H1 (cell line): Measurements from ENCODE around the gene CCDC196. TPM values are rescaled to one million over a fixed set of nuclear protein-coding genes. Genes with fewer than 3 reads are reported as not detected.

Source experiments
- CTCF ChIA-PET: fragments of 300-600 bp; sonication (Branson Sonifier 250); formaldehyde crosslinking; loops from one replicate; lab custom pipeline; 2021; ENCODE audit not compliant: partially characterized antibody; lab: Charles Lee
- POLR2A ChIA-PET: fragments of 300-600 bp; sonication (Branson Sonifier 250); formaldehyde crosslinking; loops from one replicate; lab custom pipeline; 2021; ENCODE audit warnings: inconsistent platforms; ENCODE audit not compliant: partially characterized antibody; lab: Charles Lee
- DNase-seq, 2 experiments: peaks; one replicate each; pipeline versions ENCODE4 v3.0.0 to v3.0.0-alpha.2; 2010 to 2022; ENCODE audit warnings: low spot score in 2 of 2, low read depth in 1 of 2, mixed read lengths in 1 of 2
- FAIRE-seq: peaks from 2 replicates; lab custom pipeline; 2011; peaks lifted over from hg19 to GRCh38; lab: Jason Lieb, UNC
- H2AFZ ChIP-seq: 2 replicates; pipeline ENCODE4 v1.8.1; 2012; ENCODE audit warnings: low read length, inconsistent platforms
- H2AK5ac ChIP-seq: 2 replicates; pipeline ENCODE4 v1.6.1; 2013; ENCODE audit warnings: low read depth, low read length
- H2BK120ac ChIP-seq: replicated peaks from 2 replicates; pipeline ENCODE3; 2013; ENCODE audit warnings: low read depth, low read length, inconsistent platforms
- H2BK12ac ChIP-seq: 2 replicates; pipeline ENCODE4 v1.6.1; 2013; ENCODE audit warnings: low read depth, low read length
- H2BK15ac ChIP-seq: 2 replicates; pipeline ENCODE4 v1.6.1; 2013; ENCODE audit warnings: low read length
- H2BK20ac ChIP-seq: 2 replicates; pipeline ENCODE4 v1.6.1; 2013; ENCODE audit warnings: low read length
- H2BK5ac ChIP-seq: 2 replicates; pipeline ENCODE4 v1.6.1; 2013; ENCODE audit warnings: low read depth, low read length
- H3K14ac ChIP-seq: 2 replicates; pipeline ENCODE4 v1.6.1; 2013; ENCODE audit warnings: inconsistent platforms; ENCODE audit not compliant: insufficient read length
- H3K18ac ChIP-seq: 2 replicates; pipeline ENCODE4 v1.6.1; 2013; ENCODE audit warnings: low read length; ENCODE audit errors: extremely low read depth
- H3K23ac ChIP-seq: 2 replicates; pipeline ENCODE4 v1.6.1; 2013; ENCODE audit warnings: inconsistent platforms; ENCODE audit not compliant: insufficient read length
- H3K23me2 ChIP-seq: 2 replicates; pipeline ENCODE4 v1.6.1; 2013; ENCODE audit warnings: low read depth, low read length
- H3K27ac ChIP-seq: 2 replicates; pipeline ENCODE4 v1.6.1; 2011; ENCODE audit warnings: low read depth, low read length, inconsistent platforms
- H3K27me3 ChIP-seq, 4 experiments: replicated peaks in 1 of 4; 1 replicate in 1 of 4; 2 replicates in 3 of 4; pipeline versions ENCODE4 v1.6.1 to v1.8.1; 2011 to 2013; ENCODE audit warnings: low read length in 3 of 4, mild to moderate bottlenecking in 3 of 4, inconsistent platforms in 2 of 4, mixed read lengths in 2 of 4, moderate library complexity in 1 of 4; ENCODE audit not compliant: control insufficient read depth in 3 of 4, insufficient read depth in 3 of 4; ENCODE audit errors: extremely low read depth in 1 of 4
- H3K36me3 ChIP-seq, 4 experiments: 2 replicates each; pipeline versions ENCODE4 v1.6.1 to v1.8.1; 2011 to 2013; ENCODE audit warnings: mild to moderate bottlenecking in 4 of 4, low read length in 3 of 4, moderate library complexity in 2 of 4, control low read depth in 1 of 4, inconsistent platforms in 1 of 4; ENCODE audit not compliant: insufficient read depth in 4 of 4, control insufficient read depth in 2 of 4
- H3K4ac ChIP-seq: replicated peaks from 2 replicates; pipeline ENCODE3; 2013; ENCODE audit warnings: low read length, low read depth, mixed read lengths, inconsistent platforms; ENCODE audit not compliant: insufficient read length
- H3K4me1 ChIP-seq, 4 experiments: replicated peaks in 1 of 4; 1 replicate in 1 of 4; 2 replicates in 3 of 4; pipeline versions ENCODE4 v1.6.1 to v1.8.1; 2011 to 2013; ENCODE audit warnings: low read length in 3 of 4, inconsistent platforms in 2 of 4, mixed read lengths in 1 of 4; ENCODE audit not compliant: insufficient read depth in 4 of 4, control insufficient read depth in 3 of 4
- H3K4me2 ChIP-seq, 2 experiments: 2 replicates each; pipeline versions ENCODE4 v1.6.1 to v1.8.1; 2011 to 2013; ENCODE audit warnings: low read depth in 2 of 2, low read length in 2 of 2, control low read depth in 1 of 2, inconsistent platforms in 1 of 2, mild to moderate bottlenecking in 1 of 2; ENCODE audit not compliant: insufficient read depth in 1 of 2
- H3K4me3 ChIP-seq, 4 experiments: fragments of 200-600, 300-600 bp in 1 of 4; sonication (generic), shearing (Covaris generic), sonication (Bioruptor Twin) in 1 of 4; 2 replicates each; pipeline versions ENCODE4 v1.5.1 to v1.8.1; 2011 to 2016; ENCODE audit warnings: low read length in 4 of 4, low read depth in 3 of 4, control low read depth in 2 of 4, inconsistent platforms in 2 of 4, mild to moderate bottlenecking in 2 of 4, mixed read lengths in 1 of 4, moderate library complexity in 1 of 4; ENCODE audit not compliant: insufficient read depth in 2 of 4; ENCODE audit errors: extremely low read depth in 1 of 4
- H3K56ac ChIP-seq: replicated peaks from 2 replicates; pipeline ENCODE3; 2013; ENCODE audit warnings: low read depth, mild to moderate bottlenecking, mixed read lengths, low read length, inconsistent platforms; ENCODE audit not compliant: insufficient read length
- H3K79me1 ChIP-seq: 2 replicates; pipeline ENCODE4 v1.6.1; 2013; ENCODE audit warnings: low read depth, low read length, control low read depth
- H3K79me2 ChIP-seq, 2 experiments: 2 replicates each; pipeline versions ENCODE4 v1.6.1 to v1.8.1; 2012 to 2013; ENCODE audit warnings: low read length in 2 of 2, mild to moderate bottlenecking in 2 of 2, inconsistent platforms in 1 of 2; ENCODE audit not compliant: insufficient read depth in 2 of 2, control insufficient read depth in 1 of 2
- H3K9ac ChIP-seq, 4 experiments: replicated peaks in 1 of 4; 1 replicate in 1 of 4; 2 replicates in 3 of 4; pipeline versions ENCODE4 v1.6.1 to v1.8.1; 2011 to 2013; ENCODE audit warnings: low read depth in 3 of 4, low read length in 3 of 4, control low read depth in 2 of 4, mild to moderate bottlenecking in 2 of 4, moderate library complexity in 2 of 4, inconsistent platforms in 1 of 4; ENCODE audit errors: extremely low read depth in 1 of 4
- H3K9me3 ChIP-seq, 2 experiments: 2 replicates each; pipeline versions ENCODE4 v1.6.1 to v1.8.1; 2012 to 2013; ENCODE audit warnings: mild to moderate bottlenecking in 2 of 2, moderate library complexity in 2 of 2, control low read depth in 1 of 2, inconsistent platforms in 1 of 2, low read depth in 1 of 2, low read length in 1 of 2, mixed read lengths in 1 of 2; ENCODE audit not compliant: insufficient read depth in 2 of 2
- H4K20me1 ChIP-seq, 2 experiments: replicated peaks in 1 of 2; 2 replicates each; pipeline versions ENCODE3 to v1.8.1; 2011 to 2013; ENCODE audit warnings: inconsistent platforms in 2 of 2, low read length in 2 of 2, mild to moderate bottlenecking in 1 of 2; ENCODE audit not compliant: insufficient read depth in 2 of 2, control insufficient read depth in 1 of 2
- H4K5ac ChIP-seq: 2 replicates; pipeline ENCODE4 v1.6.1; 2013; ENCODE audit warnings: low read length, low read depth, mixed read lengths, inconsistent platforms; ENCODE audit not compliant: insufficient read length
- H4K8ac ChIP-seq: 2 replicates; pipeline ENCODE4 v1.8.0; 2013; ENCODE audit warnings: mild to moderate bottlenecking, moderate library complexity, low read length, inconsistent platforms; ENCODE audit not compliant: insufficient read depth; ENCODE audit errors: extremely low read depth
- H4K91ac ChIP-seq: replicated peaks from 2 replicates; pipeline ENCODE3; 2013; ENCODE audit warnings: low read length, mixed read lengths, inconsistent platforms; ENCODE audit not compliant: insufficient read length
- CTBP2 ChIP-seq: IDR thresholded peaks from 2 replicates; pipeline ENCODE4 v1.7.0; 2011; ENCODE audit warnings: borderline replicate concordance, mild to moderate bottlenecking, moderate library complexity, mixed read lengths, low read length; ENCODE audit not compliant: insufficient read depth, insufficient read length
- WGBS, 2 experiments: shearing (Covaris generic) in 1 of 2; methylation state at CpG; one replicate each; pipeline versions ENCODE4 v1.1.6 to v1.1.7; 2013 to 2015; ENCODE audit warnings: low lambda C conversion rate in 2 of 2, mixed read lengths in 2 of 2, inconsistent platforms in 1 of 2, low coverage in 1 of 2, missing lambda C conversion rate in 1 of 2; ENCODE audit not compliant: insufficient replicate concordance in 2 of 2, insufficient coverage in 1 of 2, insufficient read length in 1 of 2; ENCODE audit errors: extremely low coverage in 1 of 2, missing lambda C conversion rate in 1 of 2; 5-methylcytosine and 5-hydroxymethylcytosine counted together
- polyA plus RNA-seq, 7 experiments: library from polyadenylated mRNA; depleted of rRNA in 3 of 7; stranded (reverse) in 5 of 7; unstranded in 2 of 7; fragments of >200 nt in 5 of 7; fragments of 200-250 nt in 2 of 7; gene quantifications; 1 replicate in 5 of 7; 2 replicates in 1 of 7; 4 replicates in 1 of 7; pipeline versions ENCODE4 v1.2.1 to v1.2.3, GENCODE V29; 2011 to 2013; ENCODE audit warnings: missing spikeins in 2 of 7, mixed read lengths in 2 of 7
- total RNA-seq: library from RNA; stranded (reverse); fragmentation: NEBNext Ultra II Directional; extraction: Animal tissue kit (Norgen Biotek cat#: 25700); gene quantifications from 2 replicates; pipeline ENCODE4 v1.2.1, GENCODE V29; 2021

Gene CCDC196
- total and polyA plus RNA-seq, 2 of the 8 experiments (the other 6 are each of a cell fraction or from before 2014, with no cell fraction given), result not detected

DNA sequence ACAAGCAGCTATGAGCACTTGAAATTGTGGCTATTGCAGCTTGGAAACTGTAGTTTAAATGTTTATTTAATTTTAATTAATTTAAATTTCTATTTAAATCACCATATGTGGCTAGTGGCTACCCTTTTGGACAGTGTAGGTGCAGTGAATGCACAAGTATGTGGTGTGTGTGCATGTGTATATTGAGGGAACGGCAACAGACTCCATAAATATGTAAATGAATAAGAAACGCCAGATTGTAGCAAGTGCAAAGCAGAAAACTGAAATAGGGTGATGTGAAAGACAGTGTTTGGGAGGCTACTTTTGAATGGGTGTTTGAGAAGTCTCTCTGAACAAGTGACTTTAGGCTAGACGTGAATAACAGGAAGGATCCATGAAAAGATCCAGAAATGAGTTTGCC is 32.7 kb upstream of the CCDC196 start:
- DNase-seq (no peak), FAIRE-seq (no peak)
- Histone ChIP-seq H3K4ac (no peak overlapping the region), H3K4me3 (no peak overlapping the region), H3K4me2 (no peak overlapping the region), H3K79me2 (no peaks in the 10 kb centered on the region), H3K27me3 (no peaks in the 10 kb centered on the region), H2BK120ac (no peak overlapping the region), H3K4me1 (no peaks in the 10 kb centered on the region), H3K9ac (no peak overlapping the region), H3K23ac (no peak overlapping the region), H4K91ac (no peak overlapping the region), H3K23me2 (no peaks in the 10 kb centered on the region), H2AFZ (no peak overlapping the region), H4K5ac (no peak overlapping the region), H2BK12ac (no peak overlapping the region)
- WGBS, 2 experiments, result 87% methylated on average over 3 of the region's 3 CpGs; no CpG with 5 or more reads in 1 of the 2 experiments
- no peak for TF ChIP-seq CTBP2
- TF ChIP-seq, all 59 proteins: peak for 0
- Histone ChIP-seq H2BK20ac (no peak overlapping the region), H2BK15ac (no peak overlapping the region), H4K8ac (no peak overlapping the region), H3K36me3 (no peaks in the 10 kb centered on the region), H3K18ac (no peak overlapping the region), H3K14ac (no peak overlapping the region), H2AK5ac (no peak overlapping the region), H4K20me1 (no peaks in the 10 kb centered on the region), H3K79me1 (no peaks in the 10 kb centered on the region), H2BK5ac (no peak overlapping the region), H3K27ac (no peak overlapping the region), H3K56ac (no peak overlapping the region), H3K9me3 (no peaks in the 10 kb centered on the region)
- CTCF ChIA-PET, result no interaction called here
- POLR2A ChIA-PET, result no interaction called here
